H9 (cell line): Measurements from ENCODE around the gene ARHGAP22. TPM values are rescaled to one million over a fixed set of nuclear protein-coding genes. Genes with fewer than 3 reads are reported as not detected.

ENCODE experiments used
- DNase-seq: peaks from one replicate; pipeline ENCODE4 v3.0.0-alpha.2; 2017
- H2AFZ ChIP-seq: one replicate; pipeline ENCODE4 v1.6.1; 2013; ENCODE audit warnings: mild to moderate bottlenecking, low read length, control low read depth, moderate library complexity
- H2AK5ac ChIP-seq: 2 replicates; pipeline ENCODE4 v1.6.1; 2013; ENCODE audit warnings: low read length, control low read depth, mixed read lengths; ENCODE audit not compliant: insufficient read length
- H2BK120ac ChIP-seq: one replicate; pipeline ENCODE4 v1.6.1; 2013; ENCODE audit warnings: low read depth, mild to moderate bottlenecking, low read length, control low read depth, inconsistent platforms; ENCODE audit not compliant: poor library complexity, severe bottlenecking
- H2BK12ac ChIP-seq: 2 replicates; pipeline ENCODE4 v1.6.1; 2013; ENCODE audit warnings: low read length, control low read depth, mixed read lengths, low read depth; ENCODE audit not compliant: insufficient read length
- H2BK15ac ChIP-seq: 2 replicates; pipeline ENCODE4 v1.6.1; 2013; ENCODE audit warnings: low read depth, low read length, control low read depth
- H2BK20ac ChIP-seq: one replicate; pipeline ENCODE4 v1.6.1; 2013; ENCODE audit warnings: low read depth, mild to moderate bottlenecking, low read length, control low read depth, inconsistent platforms; ENCODE audit not compliant: poor library complexity, severe bottlenecking
- H2BK5ac ChIP-seq: 2 replicates; pipeline ENCODE4 v1.6.1; 2013; ENCODE audit warnings: low read length, control low read depth, mixed read lengths; ENCODE audit not compliant: insufficient read length
- H3K14ac ChIP-seq: 2 replicates; pipeline ENCODE4 v1.6.1; 2013; ENCODE audit warnings: low read length, control low read depth; ENCODE audit not compliant: insufficient read depth
- H3K18ac ChIP-seq: 2 replicates; pipeline ENCODE4 v1.6.1; 2013; ENCODE audit warnings: low read depth, mild to moderate bottlenecking, mixed read lengths, low read length, control low read depth; ENCODE audit not compliant: insufficient read length
- H3K23ac ChIP-seq: 2 replicates; pipeline ENCODE4 v1.6.1; 2013; ENCODE audit warnings: low read length, control low read depth, mixed read lengths, low read depth; ENCODE audit not compliant: insufficient read length
- H3K23me2 ChIP-seq: 2 replicates; pipeline ENCODE4 v1.6.1; 2013; ENCODE audit warnings: low read depth, mild to moderate bottlenecking, mixed read lengths, low read length, control low read depth; ENCODE audit not compliant: insufficient read length, poor library complexity, severe bottlenecking
- H3K27ac ChIP-seq: 2 replicates; pipeline ENCODE4 v1.5.1; 2013; ENCODE audit warnings: low read length, control low read depth, mixed read lengths, low read depth; ENCODE audit not compliant: insufficient read length
- H3K27me3 ChIP-seq: 2 replicates; pipeline ENCODE4 v1.6.1; 2013; ENCODE audit warnings: low read length, control low read depth, inconsistent platforms; ENCODE audit not compliant: insufficient read depth
- H3K4ac ChIP-seq: 2 replicates; pipeline ENCODE4 v1.6.1; 2013; ENCODE audit warnings: low read depth, mild to moderate bottlenecking, control low read depth, inconsistent platforms, low read length, moderate library complexity
- H3K4me1 ChIP-seq: 2 replicates; pipeline ENCODE4 v1.6.1; 2013; ENCODE audit warnings: low read length, control low read depth, inconsistent platforms; ENCODE audit not compliant: insufficient read depth
- H3K4me2 ChIP-seq: 2 replicates; pipeline ENCODE4 v1.6.1; 2013; ENCODE audit warnings: low read length, control low read depth, mixed read lengths; ENCODE audit not compliant: insufficient read length, insufficient read depth
- H3K56ac ChIP-seq: 2 replicates; pipeline ENCODE4 v1.6.1; 2013; ENCODE audit warnings: low read depth, mild to moderate bottlenecking, mixed read lengths, low read length, control low read depth; ENCODE audit not compliant: insufficient read length
- H3K79me1 ChIP-seq: 2 replicates; pipeline ENCODE4 v1.6.1; 2013; ENCODE audit warnings: low read depth, mild to moderate bottlenecking, moderate library complexity, low read length, control low read depth, inconsistent platforms; ENCODE audit not compliant: insufficient read depth, poor library complexity, severe bottlenecking
- H3K79me2 ChIP-seq: 2 replicates; pipeline ENCODE4 v1.6.1; 2013; ENCODE audit warnings: low read length, control low read depth, inconsistent platforms; ENCODE audit not compliant: insufficient read depth
- H3K9ac ChIP-seq: 2 replicates; pipeline ENCODE4 v1.6.1; 2013; ENCODE audit warnings: low read length, control low read depth, mixed read lengths; ENCODE audit not compliant: insufficient read length; ENCODE audit errors: extremely low read depth
- H3K9me3 ChIP-seq: one replicate; pipeline ENCODE4 v1.6.1; 2013; ENCODE audit warnings: low read depth, low read length, inconsistent platforms; ENCODE audit not compliant: control insufficient read depth
- H3T11ph ChIP-seq: one replicate; pipeline ENCODE4 v1.6.1; 2013; ENCODE audit warnings: mild to moderate bottlenecking, low read length, control low read depth, inconsistent platforms
- H4K20me1 ChIP-seq: one replicate; pipeline ENCODE4 v1.6.1; 2013; ENCODE audit not compliant: control insufficient read depth, insufficient read length, insufficient read depth
- H4K5ac ChIP-seq: 2 replicates; pipeline ENCODE4 v1.6.1; 2013; ENCODE audit warnings: low read depth, mild to moderate bottlenecking, mixed read lengths, low read length, control low read depth; ENCODE audit not compliant: insufficient read length
- H4K8ac ChIP-seq: replicated peaks from 2 replicates; pipeline ENCODE4 v1.6.1; 2013; ENCODE audit warnings: low read length, control low read depth, mixed read lengths, low read depth; ENCODE audit not compliant: insufficient read length
- H4K91ac ChIP-seq: 2 replicates; pipeline ENCODE4 v1.6.1; 2013; ENCODE audit warnings: low read depth, mild to moderate bottlenecking, moderate library complexity, mixed read lengths, low read length, control low read depth; ENCODE audit not compliant: insufficient read length
- H3K27ac Mint-ChIP-seq, 3 experiments: 2 replicates in 2 of 3; 3 replicates in 1 of 3; pipeline ENCODE4 v1.8.0; 2020 to 2021; ENCODE audit warnings: mixed read lengths in 3 of 3, mild to moderate bottlenecking in 1 of 3, moderate library complexity in 1 of 3
- H3K27me3 Mint-ChIP-seq: 2 replicates; pipeline ENCODE4 v1.8.0; 2021; ENCODE audit warnings: low read depth, mild to moderate bottlenecking, moderate library complexity, mixed read lengths
- H3K36me3 Mint-ChIP-seq, 3 experiments: 2 replicates in 2 of 3; 3 replicates in 1 of 3; pipeline ENCODE4 v1.8.0; 2020 to 2021; ENCODE audit warnings: low read depth in 3 of 3, mixed read lengths in 3 of 3; ENCODE audit not compliant: insufficient read depth in 1 of 3
- H3K4me1 Mint-ChIP-seq, 2 experiments: 2 replicates each; pipeline ENCODE4 v1.8.0; 2020; ENCODE audit warnings: mixed read lengths in 2 of 2
- H3K4me3 Mint-ChIP-seq, 2 experiments: 2 replicates in 1 of 2; 3 replicates in 1 of 2; pipeline ENCODE4 v1.8.0; 2020 to 2021; ENCODE audit warnings: mild to moderate bottlenecking in 2 of 2, mixed read lengths in 2 of 2, moderate library complexity in 1 of 2
- H3K9me3 Mint-ChIP-seq, 2 experiments: 2 replicates in 1 of 2; 3 replicates in 1 of 2; pipeline ENCODE4 v1.8.0; 2020; ENCODE audit warnings: mild to moderate bottlenecking in 2 of 2, mixed read lengths in 2 of 2, moderate library complexity in 1 of 2
- WGBS: extraction: QIAGEN DNeasy Blood & Tissue Kit; methylation state at CpG from one replicate; pipeline ENCODE4 v1.1.7; 2013; ENCODE audit warnings: missing lambda C conversion rate, low lambda C conversion rate, mixed read lengths; ENCODE audit not compliant: insufficient read length; ENCODE audit errors: extremely low coverage; 5-methylcytosine and 5-hydroxymethylcytosine counted together
- total RNA-seq: library from RNA; stranded (reverse); gene quantifications from 2 replicates; pipeline ENCODE4 v1.2.1, GENCODE V29; 2021
- TF ChIP-seq, protein P1 (sequence below): fragments of 200-600 bp; sonication (generic); conservative IDR thresholded peaks from 3 replicates; pipeline ENCODE4 v1.8.0; 2021; ENCODE audit warnings: antibody characterized with exemption, mild to moderate bottlenecking

The ARHGAP22 gene
- total RNA-seq, 1 experiment from 2014 or later = 7.4 TPM

DNA sequence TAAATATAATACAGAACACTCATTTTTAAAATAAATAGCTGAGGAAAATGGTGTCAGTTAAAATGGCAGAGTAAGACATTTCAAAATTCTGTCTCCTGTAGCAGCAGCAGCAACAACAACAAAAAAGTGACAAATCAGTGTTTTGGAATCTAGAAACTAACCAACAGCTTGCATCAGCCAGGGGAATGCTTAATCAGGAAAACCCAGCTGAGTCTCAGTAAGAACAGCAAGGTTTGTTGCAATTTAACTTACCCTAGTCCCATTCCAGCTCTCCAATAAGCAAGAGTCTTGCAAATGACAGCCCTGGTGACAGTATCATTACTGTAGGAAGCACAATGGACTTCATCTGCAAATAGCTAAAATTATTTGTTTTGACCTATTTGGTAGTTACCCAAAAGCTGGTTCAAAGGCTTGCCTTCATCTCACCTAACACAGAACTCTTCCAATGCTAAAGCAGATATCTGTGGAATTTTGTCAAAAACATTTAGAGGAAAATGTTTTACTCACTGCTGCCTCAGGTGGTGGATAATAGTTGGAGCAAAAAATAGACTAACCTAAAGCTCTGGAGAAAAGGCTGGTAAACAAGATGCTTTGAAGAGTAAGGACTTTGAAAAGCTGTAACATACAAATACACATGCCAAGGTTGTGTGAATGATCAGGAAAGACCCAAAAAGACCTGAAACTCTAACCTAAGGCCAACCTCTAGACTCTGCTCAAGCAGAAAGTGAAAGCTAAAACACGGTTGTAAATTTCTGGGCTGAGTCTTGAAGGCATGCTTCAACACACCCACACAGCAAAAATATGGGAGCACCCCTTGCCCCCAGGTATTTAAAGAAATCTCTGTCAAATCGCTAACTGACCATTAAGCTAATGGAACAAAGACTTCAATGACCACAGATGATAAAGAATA lies 9.9 kb upstream of the ARHGAP22 start:
- Mint-ChIP-seq H3K27me3 (peaks cover 18% of the 10 kb centered on the region), H3K4me1 (peaks cover 4 to 10% of the 10 kb centered on the region in 2 experiments), H3K27ac (no peak overlapping the region), H3K36me3 (no peaks in the 10 kb centered on the region; a peak in 1 of 7 replicates), H3K9me3 (peaks cover 0 to 3% of the 10 kb centered on the region in 2 experiments; a peak in 1 of 5 replicates), H3K4me3 (no peak overlapping the region)
- Histone ChIP-seq H2AK5ac (no peak overlapping the region), H2BK20ac (no peak overlapping the region), H3K14ac (no peak overlapping the region), H3K79me2 (no peaks in the 10 kb centered on the region), H3K56ac (no peak overlapping the region), H3K4me2 (no peak overlapping the region), H3K4me1 (no peaks in the 10 kb centered on the region), H3K9me3 (no peaks in the 10 kb centered on the region), H4K20me1 (no peaks in the 10 kb centered on the region), H3K27me3 (no peaks in the 10 kb centered on the region), H3K23me2 (no peaks in the 10 kb centered on the region), H3K27ac (no peak overlapping the region), H3K79me1 (no peaks in the 10 kb centered on the region), H2BK5ac (no peak overlapping the region), H4K5ac (no peak overlapping the region), H4K91ac (no peak overlapping the region), H3K23ac (no peak overlapping the region), H2BK120ac (no peak overlapping the region), H4K8ac (no peak overlapping the region), H3K4ac (no peak overlapping the region), H2BK15ac (no peak overlapping the region), H3K9ac (no peak overlapping the region), H2BK12ac (no peak overlapping the region), H3K18ac (no peak overlapping the region), H2AFZ (no peak overlapping the region), H3T11ph (no peak overlapping the region)
- no CpG with 5 or more reads among the region's 2 CpGs for WGBS
- no peak for DNase-seq
- TF ChIP-seq, protein P1, sequence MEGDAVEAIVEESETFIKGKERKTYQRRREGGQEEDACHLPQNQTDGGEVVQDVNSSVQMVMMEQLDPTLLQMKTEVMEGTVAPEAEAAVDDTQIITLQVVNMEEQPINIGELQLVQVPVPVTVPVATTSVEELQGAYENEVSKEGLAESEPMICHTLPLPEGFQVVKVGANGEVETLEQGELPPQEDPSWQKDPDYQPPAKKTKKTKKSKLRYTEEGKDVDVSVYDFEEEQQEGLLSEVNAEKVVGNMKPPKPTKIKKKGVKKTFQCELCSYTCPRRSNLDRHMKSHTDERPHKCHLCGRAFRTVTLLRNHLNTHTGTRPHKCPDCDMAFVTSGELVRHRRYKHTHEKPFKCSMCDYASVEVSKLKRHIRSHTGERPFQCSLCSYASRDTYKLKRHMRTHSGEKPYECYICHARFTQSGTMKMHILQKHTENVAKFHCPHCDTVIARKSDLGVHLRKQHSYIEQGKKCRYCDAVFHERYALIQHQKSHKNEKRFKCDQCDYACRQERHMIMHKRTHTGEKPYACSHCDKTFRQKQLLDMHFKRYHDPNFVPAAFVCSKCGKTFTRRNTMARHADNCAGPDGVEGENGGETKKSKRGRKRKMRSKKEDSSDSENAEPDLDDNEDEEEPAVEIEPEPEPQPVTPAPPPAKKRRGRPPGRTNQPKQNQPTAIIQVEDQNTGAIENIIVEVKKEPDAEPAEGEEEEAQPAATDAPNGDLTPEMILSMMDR = peak; percentile 60
